ENCODE results near the gene TIAM2.
"Not testable (repeated sequence)": the region's sequence is repeated elsewhere in the genome, so short reads cannot be mapped to it uniquely, and the experiment has no call there.

TIAM2 gene

DNA sequence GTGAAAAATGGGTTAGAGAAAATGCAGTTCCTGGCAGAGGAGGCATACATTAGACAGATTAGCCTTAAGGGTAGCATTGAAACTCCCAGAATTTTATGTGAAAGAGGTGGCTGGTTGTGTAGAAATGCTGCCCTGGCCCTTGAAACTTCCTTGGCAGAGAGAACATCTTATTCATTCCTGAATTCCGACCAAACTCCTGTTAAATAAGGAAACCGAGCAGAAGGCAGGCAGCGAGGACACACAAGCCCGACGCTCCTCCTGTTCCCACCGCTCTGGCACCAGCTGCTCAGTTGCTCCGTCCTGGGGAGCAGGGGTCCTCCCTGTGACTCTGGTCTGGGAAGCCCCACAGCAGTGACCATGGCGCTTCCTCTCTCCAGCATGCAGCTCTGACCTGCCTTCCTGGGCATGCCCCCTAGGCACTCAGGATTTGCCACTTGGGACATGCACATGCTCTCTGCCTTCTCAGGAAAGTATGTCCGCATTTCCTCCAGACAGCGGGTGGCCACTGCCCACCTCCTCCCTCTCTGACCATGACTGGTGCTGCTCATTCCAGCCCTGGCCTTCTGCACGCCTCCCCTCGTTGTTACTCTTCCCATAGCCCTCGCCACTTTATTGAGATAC is 233.5 kb downstream of the TIAM2 start:
- H3K79me2 ChIP-seq (ENCODE audit: insufficient read depth, low read depth): no peaks in the 10 kb centered on the region
- TF ChIP-seq, protein P1, sequence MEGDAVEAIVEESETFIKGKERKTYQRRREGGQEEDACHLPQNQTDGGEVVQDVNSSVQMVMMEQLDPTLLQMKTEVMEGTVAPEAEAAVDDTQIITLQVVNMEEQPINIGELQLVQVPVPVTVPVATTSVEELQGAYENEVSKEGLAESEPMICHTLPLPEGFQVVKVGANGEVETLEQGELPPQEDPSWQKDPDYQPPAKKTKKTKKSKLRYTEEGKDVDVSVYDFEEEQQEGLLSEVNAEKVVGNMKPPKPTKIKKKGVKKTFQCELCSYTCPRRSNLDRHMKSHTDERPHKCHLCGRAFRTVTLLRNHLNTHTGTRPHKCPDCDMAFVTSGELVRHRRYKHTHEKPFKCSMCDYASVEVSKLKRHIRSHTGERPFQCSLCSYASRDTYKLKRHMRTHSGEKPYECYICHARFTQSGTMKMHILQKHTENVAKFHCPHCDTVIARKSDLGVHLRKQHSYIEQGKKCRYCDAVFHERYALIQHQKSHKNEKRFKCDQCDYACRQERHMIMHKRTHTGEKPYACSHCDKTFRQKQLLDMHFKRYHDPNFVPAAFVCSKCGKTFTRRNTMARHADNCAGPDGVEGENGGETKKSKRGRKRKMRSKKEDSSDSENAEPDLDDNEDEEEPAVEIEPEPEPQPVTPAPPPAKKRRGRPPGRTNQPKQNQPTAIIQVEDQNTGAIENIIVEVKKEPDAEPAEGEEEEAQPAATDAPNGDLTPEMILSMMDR (conservative IDR thresholded peaks at IDR 0.05; ENCODE audit: low read depth, low read length): no peak
- H3K4me3 ChIP-seq (IDR thresholded peaks at IDR 0.05; ENCODE audit: insufficient read depth, low read depth, low read length): no peak overlapping the region
- no peaks in the 10 kb centered on the region for H3K4me1 ChIP-seq (ENCODE audit: low read depth, poor library complexity, severe bottlenecking)
- no peaks in the 10 kb centered on the region for H3K36me3 ChIP-seq (ENCODE audit: insufficient read depth)
- H3K9ac ChIP-seq: no peak overlapping the region
- no peak overlapping the region for H3K4me2 ChIP-seq
- no peaks in the 10 kb centered on the region for H3K27me3 ChIP-seq (ENCODE audit: insufficient read depth, low read depth)
- H4K20me1 ChIP-seq (ENCODE audit: insufficient read depth): no peaks in the 10 kb centered on the region
- no peak overlapping the region for H3K27ac ChIP-seq
- H2AFZ ChIP-seq (ENCODE audit: low read depth): no peak overlapping the region

DNA sequence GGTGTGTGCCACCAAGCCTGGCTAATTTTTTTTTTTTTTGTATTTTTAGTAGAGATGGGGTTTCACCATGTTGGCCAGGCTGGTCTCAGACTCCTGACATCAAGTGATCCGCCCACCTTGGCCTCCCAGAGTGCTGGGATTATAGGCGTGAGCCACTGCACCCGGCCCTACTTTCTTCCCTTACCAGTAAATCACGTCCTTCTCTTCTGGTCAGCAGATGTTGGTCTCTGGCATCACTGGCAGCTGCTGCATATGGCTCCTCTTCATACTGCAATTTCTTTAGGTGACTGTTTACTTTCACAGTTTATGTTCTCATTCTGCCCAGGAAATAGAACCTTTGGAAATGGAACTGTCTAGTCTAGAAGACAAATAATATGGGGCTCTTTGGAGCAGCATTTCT is 235.9 kb downstream of the TIAM2 start:
- not testable (repeated sequence) for H3K27ac ChIP-seq; H3K4me3 ChIP-seq (IDR thresholded peaks at IDR 0.05; ENCODE audit: insufficient read depth, low read depth, low read length); H2AFZ ChIP-seq (ENCODE audit: low read depth); H3K4me1 ChIP-seq (ENCODE audit: low read depth, poor library complexity, severe bottlenecking); H3K27me3 ChIP-seq (ENCODE audit: insufficient read depth, low read depth); H4K20me1 ChIP-seq (ENCODE audit: insufficient read depth); H3K79me2 ChIP-seq (ENCODE audit: insufficient read depth, low read depth); H3K4me2 ChIP-seq; H3K36me3 ChIP-seq (ENCODE audit: insufficient read depth); H3K9ac ChIP-seq

DNA sequence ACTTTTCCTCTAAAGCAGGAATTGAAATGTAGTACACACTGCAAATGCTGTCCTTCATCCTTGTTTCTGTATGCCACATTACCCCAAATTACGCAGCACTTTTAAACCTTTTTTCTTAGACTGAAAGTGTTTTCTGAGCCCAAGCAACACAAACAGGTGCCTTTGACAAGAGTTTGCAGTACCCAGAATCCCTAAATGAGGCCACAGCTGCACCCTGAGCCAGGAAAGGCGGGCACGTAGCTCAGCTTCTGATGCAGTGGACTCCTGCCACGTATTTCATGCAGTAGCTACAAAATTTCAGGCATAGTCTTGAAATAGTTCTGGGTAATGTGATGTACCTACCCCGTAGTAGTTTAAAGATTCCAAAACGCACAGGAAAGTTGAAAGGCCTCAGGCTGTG is 237.7 kb downstream of the TIAM2 start:
- Histone ChIP-seq H3K4me1 (ENCODE audit: low read depth, poor library complexity, severe bottlenecking) (no peaks in the 10 kb centered on the region), H2AFZ (ENCODE audit: low read depth) (no peak overlapping the region), H4K20me1 (ENCODE audit: insufficient read depth) (no peaks in the 10 kb centered on the region), H3K4me2 (no peak overlapping the region), H3K27ac (no peak overlapping the region), H3K79me2 (ENCODE audit: insufficient read depth, low read depth) (no peaks in the 10 kb centered on the region), H3K36me3 (ENCODE audit: insufficient read depth) (no peaks in the 10 kb centered on the region), H3K4me3 (IDR thresholded peaks at IDR 0.05; ENCODE audit: insufficient read depth, low read depth, low read length) (no peak overlapping the region), H3K9ac (no peak overlapping the region), H3K27me3 (ENCODE audit: insufficient read depth, low read depth) (no peaks in the 10 kb centered on the region)
- TF ChIP-seq, protein P1 (conservative IDR thresholded peaks at IDR 0.05; ENCODE audit: low read depth, low read length): no peak

DNA sequence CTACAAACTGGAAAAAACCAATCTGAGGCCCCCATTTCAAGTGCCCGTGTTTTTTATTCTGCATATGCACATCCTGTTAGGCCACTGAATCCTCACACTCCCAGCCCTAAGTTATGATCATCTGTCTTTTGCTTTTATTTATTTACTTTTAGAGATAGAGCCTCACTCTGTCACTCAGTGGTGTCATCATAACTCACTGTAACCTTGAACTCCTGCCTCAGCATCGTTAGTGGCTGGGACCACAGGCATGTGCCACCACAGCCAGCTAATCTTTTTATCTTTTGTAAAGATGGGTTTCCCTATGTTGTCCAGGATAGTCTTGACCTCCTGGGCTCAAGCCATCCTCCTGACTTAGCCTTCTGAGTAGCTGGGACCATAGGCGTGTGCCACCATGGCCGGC is 239.1 kb downstream of the TIAM2 start:
- H3K79me2 ChIP-seq (ENCODE audit: insufficient read depth, low read depth): no peaks in the 10 kb centered on the region
- H3K36me3 ChIP-seq (ENCODE audit: insufficient read depth): no peaks in the 10 kb centered on the region
- H3K4me1 ChIP-seq (ENCODE audit: low read depth, poor library complexity, severe bottlenecking): no peaks in the 10 kb centered on the region
- no peak overlapping the region for H2AFZ ChIP-seq (ENCODE audit: low read depth)
- no peak overlapping the region for H3K27ac ChIP-seq
- TF ChIP-seq, protein P1 (conservative IDR thresholded peaks at IDR 0.05; ENCODE audit: low read depth, low read length): no peak
- H3K9ac ChIP-seq: no peak overlapping the region
- H4K20me1 ChIP-seq (ENCODE audit: insufficient read depth): no peaks in the 10 kb centered on the region
- no peaks in the 10 kb centered on the region for H3K27me3 ChIP-seq (ENCODE audit: insufficient read depth, low read depth)
- H3K4me3 ChIP-seq (IDR thresholded peaks at IDR 0.05; ENCODE audit: insufficient read depth, low read depth, low read length): no peak overlapping the region
- no peak overlapping the region for H3K4me2 ChIP-seq

DNA sequence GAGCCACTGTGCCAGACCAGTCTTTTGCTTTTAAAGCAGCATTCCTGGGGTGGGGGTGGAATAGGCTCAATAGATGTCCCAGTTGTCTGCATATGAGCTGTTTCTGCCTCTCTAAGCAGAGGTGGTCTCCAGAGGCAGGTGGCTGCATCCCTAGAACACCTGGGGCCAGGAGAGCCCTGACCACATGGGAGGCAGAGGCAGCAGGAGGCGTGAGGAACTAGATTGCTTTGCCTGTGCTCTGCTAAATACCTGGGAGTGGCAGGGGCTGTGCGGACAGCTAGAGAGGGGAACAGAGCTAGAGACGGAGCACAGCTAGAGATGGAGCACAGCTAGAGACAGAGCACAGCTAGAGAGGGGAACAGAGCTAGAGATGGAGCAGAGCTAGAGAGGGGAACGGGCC is 239.6 kb downstream of the TIAM2 start:
- TF ChIP-seq, protein P1 (conservative IDR thresholded peaks at IDR 0.05; ENCODE audit: low read depth, low read length): no peak
- H4K20me1 ChIP-seq (ENCODE audit: insufficient read depth): no peaks in the 10 kb centered on the region
- no peak overlapping the region for H3K9ac ChIP-seq
- no peaks in the 10 kb centered on the region for H3K27me3 ChIP-seq (ENCODE audit: insufficient read depth, low read depth)
- H3K4me2 ChIP-seq: no peak overlapping the region
- no peak overlapping the region for H3K4me3 ChIP-seq (IDR thresholded peaks at IDR 0.05; ENCODE audit: insufficient read depth, low read depth, low read length)
- no peak overlapping the region for H3K27ac ChIP-seq
- H3K79me2 ChIP-seq (ENCODE audit: insufficient read depth, low read depth): no peaks in the 10 kb centered on the region
- no peaks in the 10 kb centered on the region for H3K4me1 ChIP-seq (ENCODE audit: low read depth, poor library complexity, severe bottlenecking)
- no peaks in the 10 kb centered on the region for H3K36me3 ChIP-seq (ENCODE audit: insufficient read depth)
- no peak overlapping the region for H2AFZ ChIP-seq (ENCODE audit: low read depth)
